ENCODE data around the gene ABHD17A.

Gene ABHD17A

DNA sequence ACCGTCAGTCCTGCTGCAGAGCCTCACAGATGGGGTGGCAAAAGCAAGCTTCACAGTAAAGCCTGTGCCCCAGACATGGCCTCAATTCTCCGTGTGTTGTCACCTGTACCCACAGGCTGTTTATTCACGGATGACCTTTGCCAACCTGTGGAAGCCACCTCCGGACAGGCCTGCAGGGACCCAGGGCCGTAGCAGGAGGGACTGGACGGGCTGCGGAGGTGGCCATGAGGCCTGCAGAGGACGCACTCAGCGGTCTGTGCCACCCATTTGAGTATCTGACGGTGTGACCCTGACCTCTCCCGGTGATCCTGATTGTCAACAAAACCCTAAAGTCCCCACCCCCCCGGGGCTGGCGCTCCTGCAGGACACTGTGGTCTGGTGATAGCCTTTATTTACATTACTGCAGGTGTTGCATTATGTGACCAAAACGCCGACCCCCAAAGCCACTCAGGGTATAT is 14.1 kb downstream of the ABHD17A start:
- Histone ChIP-seq H3K4me1 (ENCODE audit: insufficient read depth, low read length) (no peaks in the 10 kb centered on the region; the same call in 1 of the 2 replicates), H3K36me3 (ENCODE audit: insufficient read depth, low read length) (no peaks in the 10 kb centered on the region), H3K9me3 (ENCODE audit: control insufficient read depth, insufficient read depth, low read length) (no peaks in the 10 kb centered on the region), H3K9ac (ENCODE audit: low read depth, low read length) (no peak overlapping the region)

DNA sequence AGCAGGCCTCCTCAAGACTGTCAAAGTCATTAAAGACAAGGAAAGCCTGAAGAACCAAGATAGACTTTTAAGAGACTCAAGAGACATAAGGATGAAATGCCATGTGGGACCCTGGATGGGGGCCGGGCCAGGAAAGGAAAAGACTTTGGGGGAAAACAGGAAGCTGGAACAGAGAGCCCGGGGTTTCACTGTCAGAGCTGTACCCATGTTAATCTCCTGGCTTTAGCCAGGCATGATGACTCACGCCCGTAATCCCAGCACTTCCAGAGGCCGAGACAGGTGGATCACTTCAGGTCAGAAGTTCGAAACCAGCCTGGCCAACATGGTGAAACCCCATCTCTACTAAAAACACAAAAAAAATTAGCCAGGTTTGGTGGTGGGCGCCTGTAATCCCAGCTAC is 16.3 kb downstream of the ABHD17A start:
- Histone ChIP-seq H3K36me3 (ENCODE audit: insufficient read depth, low read length) (no peaks in the 10 kb centered on the region), H3K9me3 (ENCODE audit: control insufficient read depth, insufficient read depth, low read length) (no peaks in the 10 kb centered on the region), H3K9ac (ENCODE audit: low read depth, low read length) (no peak overlapping the region), H3K4me1 (ENCODE audit: insufficient read depth, low read length) (no peaks in the 10 kb centered on the region)

DNA sequence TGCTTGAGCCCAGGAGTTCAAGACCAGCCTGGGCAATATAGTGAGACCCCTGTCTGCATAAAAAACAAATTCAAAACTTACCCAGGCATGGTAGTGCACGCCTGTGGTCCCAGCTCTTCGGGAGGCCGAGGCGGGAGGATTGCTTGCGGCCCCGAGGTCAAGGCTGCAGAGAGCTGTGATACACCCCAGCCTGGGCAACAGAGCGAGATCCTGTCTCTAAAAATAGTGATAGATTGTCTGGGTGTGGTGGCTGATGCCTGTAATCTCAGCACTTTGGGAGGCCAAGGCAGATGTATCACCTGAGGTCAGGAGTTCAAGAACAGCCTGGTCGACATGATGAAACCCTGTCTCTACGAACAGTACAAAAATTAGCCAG is 18.0 kb downstream of the ABHD17A start:
- no peaks in the 10 kb centered on the region for H3K4me1 ChIP-seq (ENCODE audit: insufficient read depth, low read length)
- H3K9me3 ChIP-seq (ENCODE audit: control insufficient read depth, insufficient read depth, low read length), result no peaks in the 10 kb centered on the region
- H3K9ac ChIP-seq (ENCODE audit: low read depth, low read length), result no peak overlapping the region
- H3K36me3 ChIP-seq (ENCODE audit: insufficient read depth, low read length), result no peaks in the 10 kb centered on the region

DNA sequence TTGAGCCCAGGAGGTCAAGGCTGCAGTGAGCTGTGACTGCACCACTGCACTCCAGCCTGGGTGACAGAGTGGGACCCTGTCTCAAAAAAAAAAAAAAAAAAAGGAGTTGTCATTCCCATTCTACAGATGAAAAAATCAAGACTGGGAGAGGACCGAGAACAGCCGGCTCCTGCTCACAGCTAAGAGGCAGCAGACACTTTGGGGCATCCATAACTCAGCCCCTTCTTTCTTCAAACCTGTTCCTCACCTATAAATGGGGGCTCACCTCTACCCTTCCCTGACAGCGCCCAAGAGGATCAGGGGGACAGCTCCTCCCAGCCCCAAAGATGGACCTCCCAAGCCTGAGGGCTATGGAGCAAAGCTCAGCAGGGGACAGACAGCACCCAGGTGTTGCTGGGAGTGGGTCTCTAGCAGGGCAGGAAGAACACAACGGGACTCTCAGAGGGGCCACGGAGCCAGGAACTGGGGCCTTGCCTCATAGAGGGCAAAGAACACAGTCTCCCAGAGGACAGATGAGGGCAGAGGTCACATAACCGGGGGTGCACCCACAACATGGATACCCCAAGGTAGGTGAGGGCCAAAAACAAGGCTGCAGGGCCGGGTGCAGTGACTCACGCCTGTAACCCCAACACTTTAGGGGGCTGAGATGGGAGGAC is 18.5 kb downstream of the ABHD17A start:
- H3K9me3 ChIP-seq (ENCODE audit: control insufficient read depth, insufficient read depth, low read length), result no peaks in the 10 kb centered on the region
- H3K4me1 ChIP-seq (ENCODE audit: insufficient read depth, low read length), result no peaks in the 10 kb centered on the region
- no peak overlapping the region for H3K9ac ChIP-seq (ENCODE audit: low read depth, low read length)
- H3K36me3 ChIP-seq (ENCODE audit: insufficient read depth, low read length), result no peaks in the 10 kb centered on the region

DNA sequence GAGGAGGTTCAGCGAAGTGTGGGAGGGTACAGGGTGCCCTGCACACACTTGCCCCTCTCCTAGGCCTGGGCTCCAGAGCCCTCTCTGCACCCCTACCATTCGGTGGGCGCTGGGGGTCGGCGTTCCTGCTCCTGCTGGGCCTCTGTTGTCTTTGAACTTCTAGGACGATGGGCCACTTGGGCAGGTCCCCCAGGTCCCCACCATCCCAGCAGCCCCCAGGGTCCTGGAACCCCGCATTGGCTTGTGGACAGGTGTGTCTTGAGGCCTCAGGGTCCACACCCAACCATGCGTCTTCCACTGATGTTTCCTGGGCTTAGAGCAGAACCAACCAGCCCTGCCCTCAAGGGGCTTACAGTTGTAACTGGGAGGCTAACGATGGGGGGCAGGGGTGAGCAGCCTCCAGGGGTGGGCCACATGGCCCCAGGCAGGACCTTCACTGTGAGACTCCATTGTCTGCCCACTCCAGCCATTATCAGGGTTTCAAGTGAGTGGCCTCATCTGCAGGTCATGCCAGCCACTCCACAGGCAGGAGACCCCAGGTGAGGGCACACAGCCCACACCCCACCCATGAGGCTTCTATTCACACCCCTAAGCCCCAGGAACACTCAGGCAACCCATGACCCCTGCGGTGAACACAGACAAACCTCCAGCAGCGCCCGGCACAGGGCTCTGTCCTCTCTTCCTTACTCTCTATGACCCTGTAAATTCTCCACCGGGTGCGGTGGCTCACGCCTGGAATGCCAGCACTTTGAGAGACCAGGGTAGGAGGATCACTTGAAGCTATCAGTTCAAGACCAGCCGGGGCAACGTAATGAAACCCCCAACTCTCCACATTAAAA is 19.9 kb downstream of the ABHD17A start:
- Histone ChIP-seq H3K9me3 (ENCODE audit: control insufficient read depth, insufficient read depth, low read length) (no peaks in the 10 kb centered on the region), H3K9ac (ENCODE audit: low read depth, low read length) (peak overlapping the region; percentile 17), H3K36me3 (ENCODE audit: insufficient read depth, low read length) (no peaks in the 10 kb centered on the region), H3K4me1 (ENCODE audit: insufficient read depth, low read length) (peaks cover 6% of the 10 kb centered on the region; the same call in 1 of the 2 replicates)

DNA sequence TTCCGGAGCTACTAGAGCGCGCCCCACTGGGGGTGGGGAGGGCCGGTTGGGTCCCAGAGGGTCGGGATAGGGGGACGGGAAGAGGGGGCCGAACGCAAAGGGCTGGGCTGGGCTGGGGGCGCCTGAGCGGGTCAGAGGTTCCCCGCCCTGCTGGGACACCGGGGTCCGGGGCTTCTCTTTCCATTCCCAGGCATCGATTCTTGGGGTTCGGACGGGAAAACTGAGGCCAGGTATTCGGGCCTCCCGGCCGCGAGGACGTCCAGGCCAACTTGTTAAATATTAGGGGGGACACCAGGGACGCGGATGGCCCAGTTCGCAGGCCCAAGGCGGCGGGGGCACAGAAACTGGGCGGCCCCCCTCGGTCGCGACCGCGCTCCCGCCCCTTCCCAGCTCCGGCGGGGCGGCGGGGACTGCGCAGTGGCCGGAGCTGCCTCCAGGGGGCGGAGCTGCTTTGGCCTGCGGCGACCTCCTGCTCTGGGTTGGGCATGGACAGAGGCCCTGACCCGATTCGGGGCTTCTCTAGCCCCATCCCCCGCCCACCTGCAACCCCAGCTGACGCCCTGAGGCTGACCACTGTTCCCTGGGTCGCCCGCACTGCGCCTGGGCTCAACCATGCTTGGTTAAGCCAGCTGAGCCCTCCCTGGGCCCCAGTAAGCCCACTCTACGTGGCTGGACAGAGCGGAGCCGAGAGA is 20.7 kb downstream of the ABHD17A start:
- peaks cover 6% of the 10 kb centered on the region; the same call in 1 of the 2 replicates for H3K4me1 ChIP-seq (ENCODE audit: insufficient read depth, low read length)
- no peaks in the 10 kb centered on the region for H3K9me3 ChIP-seq (ENCODE audit: control insufficient read depth, insufficient read depth, low read length)

DNA sequence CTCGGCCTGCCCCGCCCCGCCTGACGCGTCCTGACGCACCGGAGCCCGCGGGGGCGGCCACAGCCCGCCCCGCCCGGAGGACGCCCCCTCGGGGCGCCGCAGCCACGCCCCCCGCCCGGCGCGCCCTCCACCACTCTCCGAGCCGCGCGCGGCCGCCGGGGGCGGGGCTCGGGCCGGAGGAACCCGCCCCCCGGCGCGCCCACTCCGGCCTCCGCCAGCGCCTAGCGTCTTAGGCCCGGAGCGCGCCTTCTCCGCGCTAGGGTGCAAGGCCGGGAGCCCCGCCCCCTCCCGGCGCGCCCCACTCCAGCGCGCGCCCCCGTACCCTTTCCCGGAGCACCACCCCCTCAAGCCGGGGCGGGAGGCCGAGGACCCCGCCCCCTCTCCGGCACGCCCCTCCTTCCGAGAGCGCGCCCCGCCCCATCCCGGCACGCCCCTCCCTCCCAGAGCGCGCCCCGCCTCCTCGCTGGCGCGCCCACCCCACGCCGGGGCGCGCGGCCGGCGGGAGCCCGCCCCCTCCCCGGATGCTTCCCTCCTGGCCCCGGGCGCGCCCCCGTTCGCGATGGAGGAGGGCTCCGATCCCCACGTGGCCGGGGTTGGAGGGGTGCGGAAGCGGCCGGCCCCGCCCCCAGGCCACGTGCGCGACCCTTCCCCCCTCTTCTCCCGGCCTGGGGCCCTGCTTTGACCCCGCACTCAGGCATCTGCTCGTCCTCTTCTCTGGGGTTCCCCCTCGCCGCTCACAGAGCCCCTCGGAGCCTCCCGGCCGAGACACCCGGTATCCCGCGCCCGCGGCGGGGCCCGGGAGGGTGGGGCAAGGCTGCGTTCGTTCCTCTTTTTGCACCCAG is 21.4 kb downstream of the ABHD17A start:
- Histone ChIP-seq H3K9ac (ENCODE audit: low read depth, low read length) (peak overlapping the region; percentile 94), H3K4me1 (ENCODE audit: insufficient read depth, low read length) (peaks cover 10% of the 10 kb centered on the region; the same call in 1 of the 2 replicates), H3K9me3 (ENCODE audit: control insufficient read depth, insufficient read depth, low read length) (no peaks in the 10 kb centered on the region), H3K36me3 (ENCODE audit: insufficient read depth, low read length) (no peaks in the 10 kb centered on the region)

More for the DNA sequence above, 20.7 kb downstream of the ABHD17A start:
- H3K36me3 ChIP-seq (ENCODE audit: insufficient read depth, low read length), result no peaks in the 10 kb centered on the region
- H3K9ac ChIP-seq (ENCODE audit: low read depth, low read length), result peak overlapping the region; percentile 94

DNA sequence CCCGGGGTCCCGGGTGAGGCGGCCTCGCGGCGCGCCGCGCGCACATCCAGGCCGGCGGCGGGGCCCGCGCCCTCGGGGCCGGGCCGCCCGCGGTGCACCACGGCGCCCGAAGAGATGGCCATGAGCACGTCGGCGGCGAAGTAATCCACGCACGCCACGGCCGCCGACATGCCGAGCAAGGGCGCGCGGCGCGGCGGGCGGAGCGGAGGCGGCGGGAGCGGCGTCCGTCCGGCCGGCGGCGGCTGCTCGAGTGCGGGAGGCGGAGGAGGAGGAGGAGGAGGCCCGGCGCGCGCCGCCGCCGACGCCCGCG is 22.0 kb downstream of the ABHD17A start, which contains the start of gene KLF16:
Gene KLF16, minus strand, starts transcription at position 252 of the 310 bp plus-strand sequence. Its CDS starts 82 bp downstream, at position 170.
- H3K9me3 ChIP-seq (ENCODE audit: control insufficient read depth, insufficient read depth, low read length), result no peaks in the 10 kb centered on the region
- peak within 1 kb of the TSS; percentile 94 for H3K9ac ChIP-seq (ENCODE audit: low read depth, low read length)
- H3K36me3 ChIP-seq (ENCODE audit: insufficient read depth, low read length), result no peaks in the 10 kb centered on the region
- H3K4me1 ChIP-seq (ENCODE audit: insufficient read depth, low read length), result peaks cover 12% of the 10 kb centered on the region; the same call in 1 of the 2 replicates

DNA sequence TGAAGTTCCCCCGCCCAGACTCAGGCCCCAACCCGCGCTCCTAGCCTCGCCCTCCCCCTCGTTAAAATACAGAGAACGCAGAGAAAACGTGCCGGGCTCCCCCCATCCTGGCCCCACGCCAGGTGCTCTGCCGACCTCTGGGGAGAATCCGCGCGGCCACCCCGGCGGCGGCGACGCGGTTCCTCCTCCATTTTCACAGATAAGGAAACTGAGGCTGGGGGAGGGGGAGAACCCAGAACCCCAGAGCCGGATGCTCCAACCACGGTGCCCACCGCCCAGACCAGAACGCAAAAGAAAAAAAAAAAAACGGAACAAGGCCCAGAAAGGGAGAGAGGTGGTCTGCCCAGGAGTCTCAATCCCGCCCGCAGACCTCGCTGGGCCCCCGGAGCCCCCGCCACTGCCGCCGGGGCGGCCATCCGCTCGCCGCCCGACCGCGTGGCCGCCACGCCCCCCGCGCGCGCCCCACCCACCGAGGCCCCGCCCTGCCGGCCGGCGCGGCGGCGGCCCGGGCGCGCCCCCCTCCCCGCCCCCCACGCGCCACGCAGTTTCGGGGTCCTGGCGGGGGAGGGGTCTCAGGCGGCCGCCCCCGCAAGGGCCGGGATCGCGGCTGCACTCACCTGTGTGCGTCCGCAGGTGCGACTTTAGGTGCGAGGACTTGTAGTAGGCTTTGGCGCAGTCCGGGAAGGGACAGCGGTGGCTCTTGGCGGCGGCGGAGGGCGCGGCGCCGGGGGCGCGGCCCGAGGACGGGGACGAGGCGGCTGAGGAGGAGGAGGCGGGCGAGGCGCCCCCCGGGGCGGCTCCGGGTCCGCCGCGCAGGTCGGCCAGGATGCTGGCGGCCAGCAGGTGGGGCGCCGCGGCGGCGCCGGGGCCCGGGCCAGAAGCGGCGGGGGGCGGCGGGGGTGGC is 22.6 kb downstream of the ABHD17A start:
- Histone ChIP-seq H3K9me3 (ENCODE audit: control insufficient read depth, insufficient read depth, low read length) (no peaks in the 10 kb centered on the region), H3K36me3 (ENCODE audit: insufficient read depth, low read length) (no peaks in the 10 kb centered on the region), H3K9ac (ENCODE audit: low read depth, low read length) (peak overlapping the region; percentile 85), H3K4me1 (ENCODE audit: insufficient read depth, low read length) (peaks cover 17% of the 10 kb centered on the region; the same call in 1 of the 2 replicates)

DNA sequence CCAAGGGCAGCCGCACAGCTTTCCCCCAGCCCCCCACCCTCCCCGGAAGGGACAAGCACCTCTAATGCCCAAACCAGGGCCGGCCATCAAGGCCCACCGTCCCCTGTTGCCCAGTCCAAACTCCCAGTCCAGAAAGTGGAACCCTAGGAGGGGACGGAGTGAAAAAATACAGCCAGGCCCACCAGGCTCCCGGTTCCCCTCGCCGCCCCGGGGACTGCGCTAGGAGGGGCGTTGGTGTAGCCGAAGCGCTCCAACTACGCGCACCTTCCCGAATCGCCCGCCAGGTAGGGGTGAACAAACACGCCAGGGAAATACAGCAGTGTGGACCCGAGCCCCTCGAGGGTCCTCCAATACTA is 23.2 kb downstream of the ABHD17A start:
- Histone ChIP-seq H3K9ac (ENCODE audit: low read depth, low read length) (peak overlapping the region; percentile 85), H3K9me3 (ENCODE audit: control insufficient read depth, insufficient read depth, low read length) (no peaks in the 10 kb centered on the region), H3K36me3 (ENCODE audit: insufficient read depth, low read length) (no peaks in the 10 kb centered on the region), H3K4me1 (ENCODE audit: insufficient read depth, low read length) (peaks cover 19% of the 10 kb centered on the region; the same call in 1 of the 2 replicates)

DNA sequence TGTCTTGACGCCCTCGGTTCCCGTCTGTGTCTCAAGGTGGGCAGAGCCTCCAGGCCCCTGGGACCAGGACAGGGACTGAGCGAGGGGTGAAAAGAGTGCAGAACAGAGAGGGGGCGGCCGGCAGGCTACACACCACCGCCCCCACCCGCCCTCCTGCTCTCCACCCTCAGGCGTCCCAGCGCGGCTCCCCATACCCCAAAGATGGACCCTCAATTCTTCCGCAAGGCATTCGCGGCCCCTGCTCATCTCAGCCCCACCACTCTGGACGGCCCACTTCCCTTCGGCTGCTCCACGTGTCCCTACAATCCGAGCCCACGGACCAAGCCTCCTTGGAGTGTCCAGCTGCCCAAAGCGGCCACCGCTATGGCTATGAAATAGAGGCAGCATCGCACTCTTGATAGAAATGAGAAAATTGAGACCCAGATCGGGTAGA is 23.7 kb downstream of the ABHD17A start:
- H3K9me3 ChIP-seq (ENCODE audit: control insufficient read depth, insufficient read depth, low read length), result no peaks in the 10 kb centered on the region
- H3K4me1 ChIP-seq (ENCODE audit: insufficient read depth, low read length), result peaks cover 19% of the 10 kb centered on the region; the same call in 1 of the 2 replicates
- peak overlapping the region; percentile 85 for H3K9ac ChIP-seq (ENCODE audit: low read depth, low read length)
- H3K36me3 ChIP-seq (ENCODE audit: insufficient read depth, low read length), result no peaks in the 10 kb centered on the region

DNA sequence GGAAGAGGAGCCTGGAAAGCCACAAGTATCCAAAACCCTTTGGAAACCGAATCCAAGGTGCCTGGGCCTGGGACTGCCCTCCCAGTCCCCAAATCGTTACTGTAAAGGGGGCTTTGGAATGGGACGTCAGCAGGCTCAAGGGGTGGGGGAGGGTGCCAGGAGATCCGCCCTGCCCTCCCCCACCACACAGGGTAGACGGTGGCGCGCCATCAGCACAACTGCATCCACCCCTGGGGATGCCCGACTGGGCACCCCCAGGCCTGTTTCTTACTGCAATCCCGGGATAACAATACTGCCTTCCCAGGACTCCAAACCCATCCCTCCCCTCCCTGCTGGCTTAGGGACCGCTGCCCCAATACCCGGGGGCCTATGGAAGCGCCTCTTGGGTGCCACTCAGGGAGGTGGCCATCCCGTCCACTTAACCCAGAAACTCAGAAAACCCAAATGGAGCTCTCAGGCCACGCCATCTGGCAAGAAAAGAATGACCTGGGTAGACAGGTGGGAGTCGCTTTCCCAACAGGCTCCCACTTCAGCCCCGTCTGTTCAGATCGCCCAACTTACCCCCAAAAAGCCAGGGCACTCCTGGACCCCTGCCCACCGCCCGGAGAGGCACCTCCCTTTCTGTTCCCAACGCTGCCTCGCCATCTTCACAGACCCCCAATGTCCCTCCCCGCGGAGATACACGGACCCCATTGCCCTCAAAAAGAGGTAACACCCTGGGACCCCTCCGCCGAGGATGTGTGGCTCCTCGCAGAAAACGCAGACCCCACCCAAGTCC is 24.3 kb downstream of the ABHD17A start:
- peak overlapping the region; percentile 85 for H3K9ac ChIP-seq (ENCODE audit: low read depth, low read length)
- H3K36me3 ChIP-seq (ENCODE audit: insufficient read depth, low read length), result no peaks in the 10 kb centered on the region
- H3K4me1 ChIP-seq (ENCODE audit: insufficient read depth, low read length), result peaks cover 19% of the 10 kb centered on the region; the same call in 1 of the 2 replicates
- no peaks in the 10 kb centered on the region for H3K9me3 ChIP-seq (ENCODE audit: control insufficient read depth, insufficient read depth, low read length)

All from ES-I3 (cell line).